Heart left ventricle (tissue), 16 donors: ENCODE measurements around the gene COX8A. TPM values are rescaled to one million over a fixed set of nuclear protein-coding genes. Genes with fewer than 3 reads are reported as not detected.

Source experiments
- ATAC-seq, 4 donors: fragments of 200-7000 bp; cut with Tn5 transposase; one replicate each; pipeline ENCODE4 v1.9.1; 2020 to 2022; ENCODE audit warnings: moderate library complexity in 4 of 4, mild to moderate bottlenecking in 3 of 4, moderate number of reproducible peaks in 1 of 4
- DNase-seq, 5 donors: peaks; one replicate each; pipeline ENCODE4 v3.0.0-alpha.2; 2020
- H3K27ac ChIP-seq, 12 donors: fragments of 200-600 bp; sonication (generic) in 4 of 12; one replicate each; pipeline versions ENCODE4 v1.5.0 to v1.8.0; 2016 to 2022; ENCODE audit warnings: mild to moderate bottlenecking in 2 of 12
- H3K27me3 ChIP-seq, 9 donors: fragments of 200-600 bp; sonication (generic) in 2 of 9; one replicate each; pipeline versions ENCODE4 v1.5.1 to v1.8.0; 2016 to 2022; ENCODE audit warnings: mild to moderate bottlenecking in 3 of 9
- H3K36me3 ChIP-seq, 9 donors: fragments of 200-600 bp; sonication (generic) in 2 of 9; one replicate each; pipeline versions ENCODE4 v1.5.0 to v1.8.0; 2018 to 2022; ENCODE audit warnings: mild to moderate bottlenecking in 2 of 9
- H3K4me1 ChIP-seq, 12 donors: fragments of 200-600 bp; sonication (generic) in 4 of 12; one replicate each; pipeline versions ENCODE4 v1.5.0 to v1.8.0; 2016 to 2022; ENCODE audit warnings: mild to moderate bottlenecking in 3 of 12
- H3K4me3 ChIP-seq, 12 donors: fragments of 200-600 bp; sonication (generic) in 4 of 12; one replicate each; pipeline versions ENCODE4 v1.5.0 to v1.8.0; 2017 to 2022; ENCODE audit warnings: mild to moderate bottlenecking in 9 of 12, moderate library complexity in 4 of 12
- H3K9me3 ChIP-seq, 12 donors: fragments of 200-600 bp; sonication (generic) in 4 of 12; one replicate each; pipeline versions ENCODE4 v1.5.0 to v1.8.0; 2016 to 2022; ENCODE audit warnings: mild to moderate bottlenecking in 1 of 12
- POLR2A ChIP-seq, 2 donors: fragments of 450-650 bp; IDR thresholded peaks; one replicate each; pipeline ENCODE4 v1.6.1; 2017; ENCODE audit warnings: antibody characterized with exemption in 2 of 2, mild to moderate bottlenecking in 2 of 2, moderate library complexity in 2 of 2
- WGBS, 4 donors: extraction: QIAGEN DNeasy Blood & Tissue Kit in 2 of 4; methylation state at CpG; one replicate each; pipeline versions ENCODE4 v1.1.5 to v1.1.7; 2013 to 2018; 5-methylcytosine and 5-hydroxymethylcytosine counted together
- intact Hi-C, 10 donors: fragments of 100-400 bp; cut with DNase I; formaldehyde crosslinking; loops; one replicate each; pipeline versions ENCODE4 v1.11.1 to v1.14.2; 2022
- polyA plus RNA-seq, 2 donors: library from polyadenylated mRNA; stranded (reverse); fragments of 200-250 nt; gene quantifications; one replicate each; pipeline ENCODE4 v1.2.3, GENCODE V29; 2013
- total RNA-seq, 9 donors: library from RNA; depleted of rRNA in 2 of 9; stranded (reverse); fragments of >200 nt in 2 of 9; fragmentation: NEBNext Ultra II Directional in 3 of 9; extraction: Animal tissue kit (Norgen Biotek cat#: 25700) in 3 of 9; gene quantifications; one replicate each; pipeline versions ENCODE4 v1.1.0 to v1.2.4, GENCODE V29; 2016 to 2023
- TF ChIP-seq, protein P1 (sequence below), 12 donors: fragments of 200-600 bp; sonication (generic) in 4 of 12; IDR thresholded peaks; one replicate each; pipeline versions ENCODE4 v1.5.0 to v1.8.0; 2018 to 2022; ENCODE audit warnings: antibody characterized with exemption in 12 of 12, mild to moderate bottlenecking in 5 of 12
- donor health status: ischemic (EF 13 %, LVEDD 7.1; RV severe dilation, severe dysfunction).
- donor health status: healthy with polysubstance abuse.
- donor health status: DM: no; HTN: yes; CAD: no.
- donor health status: DM: no; HTN: no; CAD: no.
- donor health status: ischemic (EF 25% LVEDD 6.9; RV normal size, moderate dysfunction).
- donor health status: ischemic (EF 25% LVEDD 5.7; RV mildly dilated, moderate dysfunction).
- donor health status: healthy.
- donor health status: DM: yes; HTN: yes; CAD: no.
- donor health status: ischemic (EF 35%, LVEDD 5.7; RV mildly dilated, moderate dysfunction).
- donor health status: nonischemic (EF 11% LVEDD 7.7; RV severe dilation, severe dysfunction).
- donor health status: DM: yes; HTN: yes; CAD: no.
- donor health status: PGD.
- donor health status: ischemic (EF 29% LVEDD 5.4; RV normal size, mild dysfunction).
- donor health status: nonischemic (EF 23%, LVEDD 6.1; RV moderate dilation, normal function).

The COX8A gene
- total and polyA plus RNA-seq, 11 donors = 673 to 2,448 (median 1,029) TPM

DNA sequence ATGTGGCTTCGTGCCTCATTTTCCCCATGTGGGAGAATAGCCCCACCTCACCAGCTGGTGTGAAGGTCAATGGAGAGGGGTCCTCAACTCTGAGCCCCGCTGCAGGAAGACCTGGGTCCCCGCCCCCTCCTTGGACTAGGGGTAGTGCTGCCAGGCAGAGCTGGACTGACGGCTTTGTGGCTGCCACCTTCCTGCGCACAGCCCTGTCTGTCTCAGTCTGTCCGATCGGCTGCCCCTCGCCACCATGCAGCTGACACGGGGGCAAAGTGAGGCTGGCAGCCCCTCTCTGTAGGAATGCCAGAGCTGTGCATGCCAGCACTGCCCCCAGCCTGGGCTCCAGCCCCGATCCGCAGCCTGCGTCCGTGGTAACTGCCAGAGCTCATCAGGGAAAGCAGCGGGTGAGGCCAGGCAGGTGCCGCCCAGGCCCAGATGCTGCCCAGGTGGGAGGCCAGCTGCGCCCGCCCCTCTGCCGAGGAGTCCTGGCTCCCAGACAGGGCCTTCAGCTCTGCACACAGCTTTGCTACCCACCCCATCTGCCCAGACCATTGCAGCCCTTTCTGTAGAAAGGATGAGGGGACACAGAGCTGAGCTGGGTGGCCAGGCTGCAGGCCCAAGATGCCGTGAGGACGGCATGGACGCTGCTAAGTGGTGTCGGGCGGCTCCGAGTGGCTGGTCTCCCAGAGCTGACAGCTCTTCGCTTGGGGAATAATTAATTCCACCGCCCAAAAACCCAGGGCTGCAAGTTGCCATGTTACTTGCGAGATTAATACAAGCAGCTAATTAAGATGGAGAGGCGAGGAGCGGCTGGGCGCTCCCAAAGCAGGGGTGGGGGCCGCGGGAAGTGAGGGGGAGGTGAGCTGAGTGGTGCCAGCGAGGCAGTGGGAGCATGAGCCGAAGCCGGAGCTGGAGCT lies 41.8 kb downstream of the COX8A start:
- no peaks in the 10 kb centered on the region for H3K9me3 ChIP-seq
- TF ChIP-seq, protein P1, sequence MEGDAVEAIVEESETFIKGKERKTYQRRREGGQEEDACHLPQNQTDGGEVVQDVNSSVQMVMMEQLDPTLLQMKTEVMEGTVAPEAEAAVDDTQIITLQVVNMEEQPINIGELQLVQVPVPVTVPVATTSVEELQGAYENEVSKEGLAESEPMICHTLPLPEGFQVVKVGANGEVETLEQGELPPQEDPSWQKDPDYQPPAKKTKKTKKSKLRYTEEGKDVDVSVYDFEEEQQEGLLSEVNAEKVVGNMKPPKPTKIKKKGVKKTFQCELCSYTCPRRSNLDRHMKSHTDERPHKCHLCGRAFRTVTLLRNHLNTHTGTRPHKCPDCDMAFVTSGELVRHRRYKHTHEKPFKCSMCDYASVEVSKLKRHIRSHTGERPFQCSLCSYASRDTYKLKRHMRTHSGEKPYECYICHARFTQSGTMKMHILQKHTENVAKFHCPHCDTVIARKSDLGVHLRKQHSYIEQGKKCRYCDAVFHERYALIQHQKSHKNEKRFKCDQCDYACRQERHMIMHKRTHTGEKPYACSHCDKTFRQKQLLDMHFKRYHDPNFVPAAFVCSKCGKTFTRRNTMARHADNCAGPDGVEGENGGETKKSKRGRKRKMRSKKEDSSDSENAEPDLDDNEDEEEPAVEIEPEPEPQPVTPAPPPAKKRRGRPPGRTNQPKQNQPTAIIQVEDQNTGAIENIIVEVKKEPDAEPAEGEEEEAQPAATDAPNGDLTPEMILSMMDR (IDR thresholded peaks at IDR 0.05) = no peak
- no peak for TF ChIP-seq POLR2A (IDR thresholded peaks at IDR 0.05)
- H3K4me3 ChIP-seq = no peak overlapping the region
- H3K4me1 ChIP-seq = peaks cover 0 to 24% (median 8%) of the 10 kb centered on the region in 12 donors
- no peaks in the 10 kb centered on the region for H3K27me3 ChIP-seq
- H3K27ac ChIP-seq = no peak overlapping the region
- no peak for DNase-seq
- ATAC-seq = no peak
- 92 to 95% (median 94%) methylated on average over 27 to 35 of the region's 35 CpGs for WGBS, 4 donors
- intact Hi-C loops = no loop called here
- no peaks in the 10 kb centered on the region for H3K36me3 ChIP-seq

DNA sequence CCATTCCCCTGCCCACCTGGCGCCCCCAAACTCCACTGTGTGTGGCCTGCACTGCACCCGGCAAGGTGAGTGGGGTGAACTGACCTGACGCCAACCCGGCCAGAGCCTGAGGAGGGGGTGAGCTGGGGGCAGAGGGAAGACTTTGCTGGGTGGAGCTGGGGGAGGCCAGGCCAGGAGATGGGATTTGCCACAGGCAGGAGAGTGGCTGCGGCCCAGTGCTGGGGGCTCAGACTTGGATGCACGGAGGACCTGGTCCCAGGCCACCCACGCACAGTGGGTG lies 43.5 kb downstream of the COX8A start:
- Histone ChIP-seq H3K36me3 (no peaks in the 10 kb centered on the region), H3K9me3 (no peaks in the 10 kb centered on the region), H3K4me3 (no peak overlapping the region), H3K4me1 (peaks cover 0 to 35% (median 10%) of the 10 kb centered on the region in 12 donors), H3K27ac (no peak overlapping the region), H3K27me3 (no peaks in the 10 kb centered on the region)
- ATAC-seq (no peak), DNase-seq (no peak)
- intact Hi-C loops = no loop called here
- TF ChIP-seq, protein P1 (IDR thresholded peaks at IDR 0.05) = no peak
- no peak for TF ChIP-seq POLR2A (IDR thresholded peaks at IDR 0.05)
- WGBS, 4 donors = 76 to 86% (median 83%) methylated on average over 6 to 7 of the region's 7 CpGs

DNA sequence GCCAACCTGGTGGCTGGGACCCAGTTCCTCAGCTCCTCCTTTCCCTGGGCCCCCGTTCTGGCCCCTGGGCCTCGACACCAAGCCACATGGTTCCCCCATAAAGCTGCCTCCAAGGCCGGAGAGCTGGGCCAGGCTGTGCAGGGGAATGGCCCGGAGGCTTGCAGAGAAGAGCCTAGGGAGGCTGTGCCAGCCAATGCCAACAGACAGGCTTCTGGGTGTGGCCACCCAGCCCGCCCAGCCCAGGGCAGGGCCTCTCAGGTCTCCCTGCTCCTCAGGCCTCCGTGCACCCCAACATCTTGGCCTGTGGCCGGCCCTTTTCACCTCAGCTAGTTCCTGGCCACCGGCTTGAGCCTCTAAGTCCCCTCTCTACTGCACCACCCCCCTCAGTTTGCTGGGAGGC lies 43.9 kb downstream of the COX8A start:
- Histone ChIP-seq H3K4me3 (no peak overlapping the region), H3K27me3 (no peaks in the 10 kb centered on the region), H3K4me1 (peaks cover 0 to 35% (median 11%) of the 10 kb centered on the region in 12 donors), H3K27ac (peak overlapping the region in 2 of 12 donors; percentile 69 to 74), H3K9me3 (no peaks in the 10 kb centered on the region), H3K36me3 (no peaks in the 10 kb centered on the region)
- TF ChIP-seq, protein P1 (IDR thresholded peaks at IDR 0.05) = no peak
- no peak for TF ChIP-seq POLR2A (IDR thresholded peaks at IDR 0.05)
- intact Hi-C loops = no loop called here
- 76 to 89% (median 84%) methylated on average over 7 to 8 of the region's 8 CpGs for WGBS, 4 donors
- DNase-seq (no peak), ATAC-seq (peak in 2 of 4 donors; percentile 17 to 20)

DNA sequence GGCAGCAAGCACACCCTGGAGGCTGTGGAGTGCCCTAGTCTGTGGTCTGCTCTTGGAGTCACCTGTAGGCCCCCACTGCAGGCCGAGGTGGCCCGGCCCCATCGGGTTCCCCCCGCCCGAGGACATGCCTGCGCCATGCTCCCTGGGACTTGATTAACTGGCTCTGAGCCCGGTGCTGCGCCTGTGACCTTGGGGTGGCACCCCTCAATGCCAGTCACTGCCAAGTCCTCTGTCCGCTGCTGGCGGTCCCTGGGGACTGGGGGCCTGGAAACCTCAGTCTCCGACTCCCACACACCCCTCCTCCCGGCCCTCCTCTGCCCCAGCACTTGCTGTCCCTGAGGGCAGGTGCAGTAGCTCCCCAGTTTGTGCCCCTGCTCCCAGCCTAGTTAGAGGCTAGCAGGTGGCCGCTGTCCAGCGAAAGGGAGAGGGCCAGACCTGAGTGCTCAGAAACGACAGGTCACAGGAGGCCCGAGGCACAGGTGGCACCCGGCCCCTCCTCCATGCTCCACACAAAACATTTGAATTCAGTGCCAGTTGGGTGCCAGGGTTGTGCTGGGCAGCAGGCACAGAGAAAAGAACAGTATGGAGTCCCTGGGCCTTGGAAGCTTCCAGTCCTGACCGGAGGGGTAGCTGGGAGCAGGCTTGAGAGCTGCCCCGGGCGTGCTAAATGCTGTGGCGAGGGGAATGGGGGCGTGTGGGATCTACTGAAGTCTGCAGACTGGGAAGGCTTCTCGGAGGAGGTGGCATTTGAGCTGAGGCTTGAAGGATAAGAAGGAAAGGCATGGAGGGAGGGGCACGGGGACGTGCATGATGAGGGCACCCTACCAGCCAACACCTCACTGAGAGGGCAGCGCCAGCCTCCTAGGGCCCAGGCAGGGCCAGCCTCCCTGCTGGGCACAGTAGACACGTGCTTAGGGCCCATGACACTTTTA lies 45.0 kb downstream of the COX8A start:
- Histone ChIP-seq H3K27ac (peak overlapping the region in 8 of 12 donors; percentile 38 to 74 (median 50)), H3K4me1 (peaks cover 0 to 35% (median 15%) of the 10 kb centered on the region in 12 donors), H3K27me3 (no peaks in the 10 kb centered on the region), H3K36me3 (no peaks in the 10 kb centered on the region), H3K9me3 (no peaks in the 10 kb centered on the region), H3K4me3 (no peak overlapping the region)
- peak; percentile 48 to 76 (median 66) for ATAC-seq
- no peak for TF ChIP-seq POLR2A (IDR thresholded peaks at IDR 0.05)
- TF ChIP-seq, protein P1 (IDR thresholded peaks at IDR 0.05) = no peak
- intact Hi-C loops = loop anchor here in 1 of 10 donors (5.0 kb wide), 1 partner anchor 113 kb away; no protein-coding TSS in a partner anchor
- peak; percentile 62 to 82 (median 65) for DNase-seq
- 56 to 70% (median 65%) methylated on average over 23 to 27 of the region's 27 CpGs for WGBS, 4 donors
